T-helper 1 cell treated with Interleukin-12 subunit alpha and Interleukin-12 subunit beta and Interleukin-4 antibody, amounts not matched to agents 30 μg/mL and 1 μg/mL, for 36 hours (primary cell): ENCODE measurements around the gene CCDC102B.
"Not testable (repeated sequence)": the region's sequence is repeated elsewhere in the genome, so short reads cannot be mapped to it uniquely, and the experiment has no call there.

Source experiments
- H3K27ac Mint-ChIP-seq: one replicate; pipeline ENCODE4 v1.8.0; 2021; ENCODE audit warnings: mild to moderate bottlenecking, mixed read lengths
- H3K27me3 Mint-ChIP-seq: one replicate; pipeline ENCODE4 v1.8.0; 2021; ENCODE audit warnings: low read depth, mixed read lengths
- H3K36me3 Mint-ChIP-seq: one replicate; pipeline ENCODE4 v1.8.0; 2021; ENCODE audit warnings: low read depth, mixed read lengths
- H3K4me1 Mint-ChIP-seq: one replicate; pipeline ENCODE4 v1.8.0; 2021; ENCODE audit warnings: low read depth, mixed read lengths
- H3K4me3 Mint-ChIP-seq: one replicate; pipeline ENCODE4 v1.8.0; 2021; ENCODE audit warnings: mild to moderate bottlenecking, moderate library complexity, mixed read lengths
- H3K9me3 Mint-ChIP-seq: one replicate; pipeline ENCODE4 v1.8.0; 2021; ENCODE audit warnings: mixed read lengths

The CCDC102B gene

GRCh38 chr18:68995675-68996074 is 197.8 kb downstream of the CCDC102B start:
- Mint-ChIP-seq H3K27me3 (no peaks in the 10 kb centered on the region), H3K27ac (no peak overlapping the region), H3K9me3 (no peaks in the 10 kb centered on the region), H3K4me1 (no peaks in the 10 kb centered on the region), H3K36me3 (no peaks in the 10 kb centered on the region), H3K4me3 (no peak overlapping the region)

GRCh38 chr18:68997845-68998244 is 200.0 kb downstream of the CCDC102B start:
- Mint-ChIP-seq H3K4me3 (no peak overlapping the region), H3K27ac (no peak overlapping the region), H3K4me1 (no peaks in the 10 kb centered on the region), H3K27me3 (no peaks in the 10 kb centered on the region), H3K36me3 (no peaks in the 10 kb centered on the region), H3K9me3 (no peaks in the 10 kb centered on the region)

GRCh38 chr18:69000366-69000765 is 202.5 kb downstream of the CCDC102B start:
- Mint-ChIP-seq H3K4me1 (no peaks in the 10 kb centered on the region), H3K4me3 (no peak overlapping the region), H3K27ac (no peak overlapping the region), H3K27me3 (no peaks in the 10 kb centered on the region), H3K9me3 (no peaks in the 10 kb centered on the region), H3K36me3 (no peaks in the 10 kb centered on the region)

- Mint-ChIP-seq H3K27me3 (no peaks in the 10 kb centered on the region), H3K36me3 (no peaks in the 10 kb centered on the region), H3K9me3 (no peaks in the 10 kb centered on the region), H3K4me1 (no peaks in the 10 kb centered on the region), H3K27ac (no peak overlapping the region), H3K4me3 (no peak overlapping the region)
Observed at GRCh38 chr18:69002233-69002632, 204.4 kb downstream of the CCDC102B start.

GRCh38 chr18:69006212-69006611 is 208.3 kb downstream of the CCDC102B start:
- not testable (repeated sequence) for H3K4me3 Mint-ChIP-seq, H3K27ac Mint-ChIP-seq, H3K36me3 Mint-ChIP-seq, H3K9me3 Mint-ChIP-seq, H3K27me3 Mint-ChIP-seq, H3K4me1 Mint-ChIP-seq

- Mint-ChIP-seq H3K4me1 (no peaks in the 10 kb centered on the region), H3K4me3 (no peak overlapping the region), H3K36me3 (no peaks in the 10 kb centered on the region), H3K27me3 (no peaks in the 10 kb centered on the region), H3K27ac (no peak overlapping the region), H3K9me3 (no peaks in the 10 kb centered on the region)
Observed at GRCh38 chr18:69008538-69008937, 210.7 kb downstream of the CCDC102B start.

- Mint-ChIP-seq H3K36me3 (no peaks in the 10 kb centered on the region), H3K27me3 (no peaks in the 10 kb centered on the region), H3K4me3 (no peak overlapping the region), H3K27ac (no peak overlapping the region), H3K4me1 (no peaks in the 10 kb centered on the region), H3K9me3 (no peaks in the 10 kb centered on the region)
Observed at GRCh38 chr18:69021211-69021805, 223.4 kb downstream of the CCDC102B start.

- Mint-ChIP-seq H3K27me3 (no peaks in the 10 kb centered on the region), H3K27ac (no peak overlapping the region), H3K4me1 (no peaks in the 10 kb centered on the region), H3K36me3 (no peaks in the 10 kb centered on the region), H3K4me3 (no peak overlapping the region), H3K9me3 (no peaks in the 10 kb centered on the region)
Observed at GRCh38 chr18:69022426-69022825, 224.5 kb downstream of the CCDC102B start.

- no peaks in the 10 kb centered on the region for H3K27me3 Mint-ChIP-seq
- no peaks in the 10 kb centered on the region for H3K4me1 Mint-ChIP-seq
- no peak overlapping the region for H3K4me3 Mint-ChIP-seq
- H3K27ac Mint-ChIP-seq = no peak overlapping the region
- no peaks in the 10 kb centered on the region for H3K9me3 Mint-ChIP-seq
- H3K36me3 Mint-ChIP-seq = no peaks in the 10 kb centered on the region
Observed at GRCh38 chr18:69031571-69031970, 233.7 kb downstream of the CCDC102B start.

- Mint-ChIP-seq H3K36me3 (no peaks in the 10 kb centered on the region), H3K9me3 (no peaks in the 10 kb centered on the region), H3K4me1 (no peaks in the 10 kb centered on the region), H3K4me3 (no peak overlapping the region), H3K27ac (no peak overlapping the region), H3K27me3 (no peaks in the 10 kb centered on the region)
Observed at GRCh38 chr18:69032009-69032408, 234.1 kb downstream of the CCDC102B start.

- H3K9me3 Mint-ChIP-seq = no peaks in the 10 kb centered on the region
- no peaks in the 10 kb centered on the region for H3K27me3 Mint-ChIP-seq
- no peak overlapping the region for H3K27ac Mint-ChIP-seq
- H3K36me3 Mint-ChIP-seq = no peaks in the 10 kb centered on the region
- no peak overlapping the region for H3K4me3 Mint-ChIP-seq
- no peaks in the 10 kb centered on the region for H3K4me1 Mint-ChIP-seq
Observed at GRCh38 chr18:69035756-69036155, 237.9 kb downstream of the CCDC102B start.

- Mint-ChIP-seq H3K27ac (no peak overlapping the region), H3K27me3 (no peaks in the 10 kb centered on the region), H3K4me3 (no peak overlapping the region), H3K36me3 (no peaks in the 10 kb centered on the region), H3K4me1 (no peaks in the 10 kb centered on the region), H3K9me3 (no peaks in the 10 kb centered on the region)
Observed at GRCh38 chr18:69044215-69044614, 246.3 kb downstream of the CCDC102B start.

- Mint-ChIP-seq H3K9me3 (no peaks in the 10 kb centered on the region), H3K36me3 (no peaks in the 10 kb centered on the region), H3K27ac (no peak overlapping the region), H3K27me3 (no peaks in the 10 kb centered on the region), H3K4me3 (no peak overlapping the region), H3K4me1 (no peaks in the 10 kb centered on the region)
Observed at GRCh38 chr18:69064063-69064462, 266.2 kb downstream of the CCDC102B start.

GRCh38 chr18:69067048-69067447 is 269.2 kb downstream of the CCDC102B start:
- Mint-ChIP-seq H3K27me3 (peaks cover 3% of the 10 kb centered on the region), H3K36me3 (no peaks in the 10 kb centered on the region), H3K9me3 (no peaks in the 10 kb centered on the region), H3K4me1 (no peaks in the 10 kb centered on the region), H3K4me3 (no peak overlapping the region), H3K27ac (no peak overlapping the region)

- Mint-ChIP-seq H3K27me3 (peaks cover 3% of the 10 kb centered on the region), H3K36me3 (no peaks in the 10 kb centered on the region), H3K27ac (no peak overlapping the region), H3K9me3 (no peaks in the 10 kb centered on the region), H3K4me3 (no peak overlapping the region), H3K4me1 (no peaks in the 10 kb centered on the region)
Observed at GRCh38 chr18:69071680-69072079, 273.8 kb downstream of the CCDC102B start.

- no peaks in the 10 kb centered on the region for H3K4me1 Mint-ChIP-seq
- H3K4me3 Mint-ChIP-seq = no peak overlapping the region
Observed at GRCh38 chr18:69081846-69082245, 284.0 kb downstream of the CCDC102B start.

More at GRCh38 chr18:69081846-69082245, 284.0 kb downstream of the CCDC102B start:
- Mint-ChIP-seq H3K27ac (no peak overlapping the region), H3K27me3 (no peaks in the 10 kb centered on the region), H3K9me3 (no peaks in the 10 kb centered on the region), H3K36me3 (no peaks in the 10 kb centered on the region)
